CD4-positive, alpha-beta memory T cell (primary cell): Measurements from ENCODE around the gene ABTB2. TPM values are rescaled to one million over a fixed set of nuclear protein-coding genes. Genes with fewer than 3 reads are reported as not detected.
A peak's percentile ranks its signal among the peaks of the same experiment; 100 is the strongest.

Experiments used
- CTCF ChIA-PET: fragments of 350-600 bp; sonication (Branson Sonifier 250); formaldehyde crosslinking; loops from one replicate; lab custom pipeline; 2021; ENCODE audit warnings: inconsistent platforms; ENCODE audit not compliant: partially characterized antibody; lab: Charles Lee
- POLR2A ChIA-PET: fragments of 350-600 bp; sonication (Branson Sonifier 250); formaldehyde crosslinking; loops from one replicate; lab custom pipeline; 2021; ENCODE audit not compliant: partially characterized antibody; lab: Charles Lee
- DNase-seq, 5 donors: peaks; one replicate each; pipeline versions ENCODE4 v3.0.0 to v3.0.0-alpha.2; 2020 to 2022; ENCODE audit warnings: mixed read lengths in 1 of 5
- H3K27ac ChIP-seq: one replicate; pipeline ENCODE4 v1.7.0; 2013; ENCODE audit warnings: low read depth, low read length
- H3K27me3 ChIP-seq: 2 replicates; pipeline ENCODE4 v1.7.0; 2013; ENCODE audit warnings: mild to moderate bottlenecking, low read length, moderate library complexity; ENCODE audit not compliant: insufficient read depth
- H3K36me3 ChIP-seq: 2 replicates; pipeline ENCODE4 v1.7.0; 2013; ENCODE audit warnings: mild to moderate bottlenecking, low read length, moderate library complexity; ENCODE audit not compliant: insufficient read depth
- H3K4me1 ChIP-seq: 2 replicates; pipeline ENCODE4 v1.7.0; 2013; ENCODE audit warnings: mild to moderate bottlenecking, low read length, moderate library complexity; ENCODE audit not compliant: insufficient read depth
- H3K4me3 ChIP-seq, 2 donors: one replicate each; pipeline ENCODE4 v1.7.0; 2013; ENCODE audit warnings: low read length in 2 of 2, mild to moderate bottlenecking in 1 of 2
- H3K9me3 ChIP-seq, 2 donors: one replicate each; pipeline ENCODE4 v1.7.0; 2013; ENCODE audit warnings: low read length in 2 of 2, control low read depth in 1 of 2; ENCODE audit not compliant: control insufficient read depth in 1 of 2
- H3K27ac Mint-ChIP-seq, 7 donors: one replicate each; pipeline ENCODE4 v1.8.0; 2020 to 2021; ENCODE audit warnings: mixed read lengths in 7 of 7, mild to moderate bottlenecking in 6 of 7, inconsistent platforms in 3 of 7, moderate library complexity in 3 of 7
- H3K27me3 Mint-ChIP-seq, 2 donors: one replicate each; pipeline ENCODE4 v1.8.0; 2020 to 2021; ENCODE audit warnings: mixed read lengths in 2 of 2
- H3K36me3 Mint-ChIP-seq, 2 donors: one replicate each; pipeline ENCODE4 v1.8.0; 2020 to 2021; ENCODE audit warnings: mixed read lengths in 2 of 2, inconsistent platforms in 1 of 2, mild to moderate bottlenecking in 1 of 2
- H3K4me1 Mint-ChIP-seq, 4 donors: one replicate each; pipeline ENCODE4 v1.8.0; 2020 to 2021; ENCODE audit warnings: mixed read lengths in 4 of 4, mild to moderate bottlenecking in 1 of 4
- H3K4me3 Mint-ChIP-seq, 8 donors: one replicate each; pipeline ENCODE4 v1.8.0; 2020 to 2021; ENCODE audit warnings: mixed read lengths in 8 of 8, mild to moderate bottlenecking in 7 of 8, moderate library complexity in 6 of 8, inconsistent platforms in 3 of 8
- H3K9me3 Mint-ChIP-seq, 8 donors: one replicate each; pipeline ENCODE4 v1.8.0; 2020 to 2021; ENCODE audit warnings: mixed read lengths in 8 of 8, mild to moderate bottlenecking in 5 of 8, inconsistent platforms in 3 of 8, moderate library complexity in 1 of 8
- intact Hi-C: fragments of 100-400 bp; cut with micrococcal nuclease; formaldehyde crosslinking; loops from one replicate; pipeline ENCODE4 v1.15.1; 2023
- polyA plus RNA-seq, 2 donors: library from polyadenylated mRNA; unstranded; fragments of 300-500 nt; fragmentation: Illumina TruSeq; gene quantifications; one replicate each; pipeline ENCODE4 v1.2.3, GENCODE V29; 2021
- total RNA-seq, 2 experiments: library from RNA; stranded (reverse); gene quantifications; one replicate each; pipeline ENCODE4 v1.2.3, GENCODE V29; 2021

Gene ABTB2
- total and polyA plus RNA-seq, 4 experiments from 2014 or later = 0.35 to 0.39 TPM; not detected in 2

GRCh38 chr11:34238533-34238932, 119.3 kb downstream of the ABTB2 start:
- Mint-ChIP-seq H3K9me3 (peaks cover 0 to 2% (median 0%) of the 10 kb centered on the region in 8 donors), H3K4me3 (no peak overlapping the region), H3K27ac (no peak overlapping the region), H3K4me1 (peaks cover 12 to 28% (median 19%) of the 10 kb centered on the region in 4 donors), H3K36me3 (no peaks in the 10 kb centered on the region), H3K27me3 (peaks cover 0 to 4% of the 10 kb centered on the region in 2 donors)
- Histone ChIP-seq H3K27ac (no peak overlapping the region), H3K4me3 (no peak overlapping the region), H3K9me3 (no peaks in the 10 kb centered on the region), H3K27me3 (no peaks in the 10 kb centered on the region), H3K4me1 (peaks cover 22% of the 10 kb centered on the region), H3K36me3 (no peaks in the 10 kb centered on the region)
- intact Hi-C loops = no loop called here
- CTCF ChIA-PET = interaction anchor here (1.3 kb wide), 1 partner anchor 9 kb away, joined by 7 read pairs; no protein-coding TSS in a partner anchor
- POLR2A ChIA-PET = no interaction called here
- no peak for DNase-seq

GRCh38 chr11:34236572-34236971, 121.2 kb downstream of the ABTB2 start:
- Mint-ChIP-seq H3K9me3 (peaks cover 0 to 2% (median 0%) of the 10 kb centered on the region in 8 donors), H3K4me1 (peaks cover 12 to 32% (median 19%) of the 10 kb centered on the region in 4 donors), H3K36me3 (no peaks in the 10 kb centered on the region), H3K27ac (no peak overlapping the region), H3K27me3 (peaks cover 0 to 6% of the 10 kb centered on the region in 2 donors), H3K4me3 (no peak overlapping the region)
- Histone ChIP-seq H3K9me3 (no peaks in the 10 kb centered on the region), H3K27ac (no peak overlapping the region), H3K36me3 (no peaks in the 10 kb centered on the region), H3K4me1 (peaks cover 22% of the 10 kb centered on the region), H3K4me3 (no peak overlapping the region), H3K27me3 (no peaks in the 10 kb centered on the region)
- intact Hi-C loops = no loop called here
- ChIA-PET CTCF (interaction anchor here (1.3 to 2.9 kb wide), 2 partner anchors 14 to 62 kb away, joined by 4 to 8 read pairs; no protein-coding TSS in a partner anchor), POLR2A (no interaction called here)
- DNase-seq = no peak

- intact Hi-C loops = loop anchor here (2.0 kb wide), 1 partner anchor 121 kb away; no protein-coding TSS in a partner anchor
- H3K27me3 Mint-ChIP-seq = peaks cover 0 to 6% of the 10 kb centered on the region in 2 donors
- CTCF ChIA-PET = interaction anchor here (1.3 to 2.9 kb wide), 2 partner anchors 15 to 61 kb away, joined by 4 to 8 read pairs; no protein-coding TSS in a partner anchor
- no peak overlapping the region for H3K27ac ChIP-seq
- H3K4me1 Mint-ChIP-seq = peaks cover 12 to 32% (median 19%) of the 10 kb centered on the region in 4 donors
- H3K4me1 ChIP-seq = peaks cover 22% of the 10 kb centered on the region
- H3K36me3 Mint-ChIP-seq = no peaks in the 10 kb centered on the region
- H3K4me3 ChIP-seq = no peak overlapping the region
- no peaks in the 10 kb centered on the region for H3K27me3 ChIP-seq
- H3K27ac Mint-ChIP-seq = peak overlapping the region in 3 of 7 donors; percentile 11 to 70 (median 68)
- H3K36me3 ChIP-seq = no peaks in the 10 kb centered on the region
- peak overlapping the region in 3 of 8 donors; percentile 1 to 69 (median 21) for H3K4me3 Mint-ChIP-seq
- H3K9me3 ChIP-seq = no peaks in the 10 kb centered on the region
- no peak for DNase-seq
- POLR2A ChIA-PET = interaction anchor here (1.8 kb wide), 1 partner anchor 12 kb away, joined by 7 read pairs; no protein-coding TSS in a partner anchor
- H3K9me3 Mint-ChIP-seq = peaks cover 0 to 2% (median 0%) of the 10 kb centered on the region in 8 donors
Measured at GRCh38 chr11:34235591-34236071, 122.2 kb downstream of the ABTB2 start.

- Histone ChIP-seq H3K4me3 (no peak overlapping the region), H3K4me1 (peaks cover 22% of the 10 kb centered on the region), H3K36me3 (no peaks in the 10 kb centered on the region), H3K9me3 (no peaks in the 10 kb centered on the region), H3K27ac (no peak overlapping the region), H3K27me3 (no peaks in the 10 kb centered on the region)
- H3K4me3 Mint-ChIP-seq = peak overlapping the region in 5 of 8 donors; percentile 0 to 69 (median 27)
- H3K27ac Mint-ChIP-seq = peak overlapping the region in 5 of 7 donors; percentile 11 to 86 (median 41)
- peaks cover 12 to 32% (median 19%) of the 10 kb centered on the region in 4 donors for H3K4me1 Mint-ChIP-seq
- peaks cover 0 to 6% of the 10 kb centered on the region in 2 donors for H3K27me3 Mint-ChIP-seq
- peak in 1 of 5 donors; percentile 22 for DNase-seq
- intact Hi-C loops = loop anchor here (2.0 kb wide), 1 partner anchor 122 kb away; no protein-coding TSS in a partner anchor
- H3K36me3 Mint-ChIP-seq = no peaks in the 10 kb centered on the region
- peaks cover 0 to 2% (median 0%) of the 10 kb centered on the region in 8 donors for H3K9me3 Mint-ChIP-seq
- ChIA-PET CTCF (interaction anchor here (1.2 to 2.9 kb wide), 3 partner anchors 16 to 123 kb away, joined by 3 to 8 read pairs (median 4); partner anchors contain the start of gene ABTB2), POLR2A (interaction anchor here (1.2 to 1.8 kb wide), 2 partner anchors 11 to 13 kb away, joined by 6 to 7 read pairs; no protein-coding TSS in a partner anchor)
Measured at GRCh38 chr11:34235189-34235588, 122.6 kb downstream of the ABTB2 start.

- intact Hi-C loops = loop anchor here (1.0 to 2.0 kb wide), 2 partner anchors 17 to 123 kb away; no protein-coding TSS in a partner anchor
- POLR2A ChIA-PET = interaction anchor here (1.1 to 1.8 kb wide), 4 partner anchors 12 to 123 kb away, joined by 4 to 7 read pairs (median 6); partner anchors contain the start of gene ABTB2
- Histone ChIP-seq H3K36me3 (no peaks in the 10 kb centered on the region), H3K9me3 (no peaks in the 10 kb centered on the region), H3K27ac (no peak overlapping the region), H3K27me3 (no peaks in the 10 kb centered on the region), H3K4me3 (no peak overlapping the region), H3K4me1 (peaks cover 22% of the 10 kb centered on the region)
- Mint-ChIP-seq H3K27me3 (peaks cover 0 to 6% of the 10 kb centered on the region in 2 donors), H3K27ac (peak overlapping the region in 6 of 7 donors; percentile 24 to 83 (median 80)), H3K4me1 (peaks cover 12 to 32% (median 19%) of the 10 kb centered on the region in 4 donors), H3K4me3 (peak overlapping the region in 4 of 8 donors; percentile 22 to 71 (median 36)), H3K9me3 (peaks cover 0 to 2% (median 0%) of the 10 kb centered on the region in 8 donors), H3K36me3 (no peaks in the 10 kb centered on the region)
- peak; percentile 56 to 96 (median 68) for DNase-seq
- CTCF ChIA-PET = interaction anchor here (1.2 to 2.9 kb wide), 2 partner anchors 17 to 124 kb away, joined by 3 to 8 read pairs; partner anchors contain the start of gene ABTB2
Measured at GRCh38 chr11:34234086-34234740, 123.6 kb downstream of the ABTB2 start.

GRCh38 chr11:34233215-34233614, 124.6 kb downstream of the ABTB2 start:
- H3K9me3 ChIP-seq = no peaks in the 10 kb centered on the region
- peaks cover 0 to 2% (median 0%) of the 10 kb centered on the region in 8 donors for H3K9me3 Mint-ChIP-seq
- no peak overlapping the region for H3K4me3 ChIP-seq
- intact Hi-C loops = no loop called here
- H3K4me1 ChIP-seq = peaks cover 22% of the 10 kb centered on the region
- no peaks in the 10 kb centered on the region for H3K27me3 ChIP-seq
- peaks cover 12 to 32% (median 19%) of the 10 kb centered on the region in 4 donors for H3K4me1 Mint-ChIP-seq
- no peak overlapping the region for H3K4me3 Mint-ChIP-seq
- no peaks in the 10 kb centered on the region for H3K36me3 Mint-ChIP-seq
- no peak overlapping the region for H3K27ac Mint-ChIP-seq
- CTCF ChIA-PET = interaction anchor here (0.7 kb wide), 1 partner anchor 43 kb away, joined by 3 read pairs; no protein-coding TSS in a partner anchor
- H3K27me3 Mint-ChIP-seq = peaks cover 0 to 6% of the 10 kb centered on the region in 2 donors
- no peak for DNase-seq
- POLR2A ChIA-PET = interaction anchor here (1.3 kb wide), 1 partner anchor 18 kb away, joined by 6 read pairs; no protein-coding TSS in a partner anchor
- H3K27ac ChIP-seq = no peak overlapping the region
- no peaks in the 10 kb centered on the region for H3K36me3 ChIP-seq
